Muscle layer of colon (tissue), 2 donors: ENCODE results near the gene CNTNAP5.

Experiments used
- H3K27ac ChIP-seq: one replicate; pipeline ENCODE4 v1.7.0; 2013; ENCODE audit warnings: low read depth, mild to moderate bottlenecking, low read length, moderate library complexity
- H3K27me3 ChIP-seq, 2 donors: one replicate each; pipeline ENCODE4 v1.7.0; 2013; ENCODE audit warnings: low read length in 2 of 2, mild to moderate bottlenecking in 2 of 2; ENCODE audit not compliant: insufficient read depth in 2 of 2, control insufficient read depth in 1 of 2
- H3K36me3 ChIP-seq: one replicate; pipeline ENCODE4 v1.7.0; 2013; ENCODE audit warnings: mild to moderate bottlenecking, low read length; ENCODE audit not compliant: insufficient read depth
- H3K4me1 ChIP-seq: one replicate; pipeline ENCODE4 v1.7.0; 2013; ENCODE audit warnings: mild to moderate bottlenecking, low read length; ENCODE audit not compliant: insufficient read depth
- H3K4me3 ChIP-seq, 2 donors: one replicate each; pipeline ENCODE4 v1.7.0; 2013; ENCODE audit warnings: low read length in 2 of 2, low read depth in 1 of 2, mild to moderate bottlenecking in 1 of 2, moderate library complexity in 1 of 2
- H3K9ac ChIP-seq: one replicate; pipeline ENCODE4 v1.7.0; 2013; ENCODE audit warnings: low read length
- H3K9me3 ChIP-seq: one replicate; pipeline ENCODE4 v1.7.0; 2013; ENCODE audit warnings: mild to moderate bottlenecking, low read length
- donor health status: abdominal sarcoma.
- donor health status: Adenocarcinoma of cecum.

CNTNAP5 gene

GRCh38 chr2:124269348-124269747 lies 244.3 kb downstream of the CNTNAP5 start:
- H3K4me3 ChIP-seq: no peak overlapping the region
- H3K27me3 ChIP-seq: no peaks in the 10 kb centered on the region
- H3K9ac ChIP-seq: no peak overlapping the region
- no peaks in the 10 kb centered on the region for H3K9me3 ChIP-seq
- H3K27ac ChIP-seq: no peak overlapping the region
- H3K36me3 ChIP-seq: no peaks in the 10 kb centered on the region
- no peaks in the 10 kb centered on the region for H3K4me1 ChIP-seq

- no peak overlapping the region for H3K4me3 ChIP-seq
- no peak overlapping the region for H3K27ac ChIP-seq
- no peaks in the 10 kb centered on the region for H3K36me3 ChIP-seq
- no peaks in the 10 kb centered on the region for H3K27me3 ChIP-seq
- no peak overlapping the region for H3K9ac ChIP-seq
- no peaks in the 10 kb centered on the region for H3K4me1 ChIP-seq
- no peaks in the 10 kb centered on the region for H3K9me3 ChIP-seq
These were observed 247.3 kb downstream of the CNTNAP5 start for GRCh38 chr2:124272261-124272841.

GRCh38 chr2:124281541-124281940 lies 256.5 kb downstream of the CNTNAP5 start:
- H3K27ac ChIP-seq: no peak overlapping the region
- no peaks in the 10 kb centered on the region for H3K27me3 ChIP-seq
- no peaks in the 10 kb centered on the region for H3K9me3 ChIP-seq
- H3K9ac ChIP-seq: no peak overlapping the region
- H3K36me3 ChIP-seq: no peaks in the 10 kb centered on the region
- no peak overlapping the region for H3K4me3 ChIP-seq
- no peaks in the 10 kb centered on the region for H3K4me1 ChIP-seq

GRCh38 chr2:124283096-124283495 lies 258.0 kb downstream of the CNTNAP5 start:
- H3K36me3 ChIP-seq: no peaks in the 10 kb centered on the region
- H3K9ac ChIP-seq: no peak overlapping the region
- H3K27me3 ChIP-seq: no peaks in the 10 kb centered on the region
- H3K9me3 ChIP-seq: no peaks in the 10 kb centered on the region
- no peak overlapping the region for H3K27ac ChIP-seq
- no peaks in the 10 kb centered on the region for H3K4me1 ChIP-seq
- no peak overlapping the region for H3K4me3 ChIP-seq

GRCh38 chr2:124286089-124286783 lies 261.1 kb downstream of the CNTNAP5 start:
- no peaks in the 10 kb centered on the region for H3K4me1 ChIP-seq
- H3K36me3 ChIP-seq: no peaks in the 10 kb centered on the region
- no peak overlapping the region for H3K9ac ChIP-seq
- H3K4me3 ChIP-seq: no peak overlapping the region
- no peaks in the 10 kb centered on the region for H3K27me3 ChIP-seq
- H3K27ac ChIP-seq: no peak overlapping the region
- H3K9me3 ChIP-seq: no peaks in the 10 kb centered on the region

GRCh38 chr2:124289060-124289459 lies 264.0 kb downstream of the CNTNAP5 start:
- Histone ChIP-seq H3K9me3 (no peaks in the 10 kb centered on the region), H3K36me3 (no peaks in the 10 kb centered on the region), H3K4me3 (no peak overlapping the region), H3K4me1 (no peaks in the 10 kb centered on the region), H3K9ac (no peak overlapping the region), H3K27ac (no peak overlapping the region), H3K27me3 (no peaks in the 10 kb centered on the region)

- Histone ChIP-seq H3K4me1 (no peaks in the 10 kb centered on the region), H3K36me3 (no peaks in the 10 kb centered on the region)
These were observed 264.5 kb downstream of the CNTNAP5 start for GRCh38 chr2:124289615-124290014.

GRCh38 chr2:124296470-124296869 lies 271.4 kb downstream of the CNTNAP5 start:
- H3K36me3 ChIP-seq: no peaks in the 10 kb centered on the region
- H3K9me3 ChIP-seq: no peaks in the 10 kb centered on the region
- no peaks in the 10 kb centered on the region for H3K4me1 ChIP-seq
- no peak overlapping the region for H3K27ac ChIP-seq
- H3K9ac ChIP-seq: no peak overlapping the region
- H3K4me3 ChIP-seq: no peak overlapping the region
- H3K27me3 ChIP-seq: no peaks in the 10 kb centered on the region

More at GRCh38 chr2:124289615-124290014, 264.5 kb downstream of the CNTNAP5 start:
- Histone ChIP-seq H3K4me3 (no peak overlapping the region), H3K27me3 (no peaks in the 10 kb centered on the region), H3K27ac (no peak overlapping the region), H3K9ac (no peak overlapping the region), H3K9me3 (no peaks in the 10 kb centered on the region)

GRCh38 chr2:124301915-124302314 lies 276.8 kb downstream of the CNTNAP5 start:
- Histone ChIP-seq H3K4me3 (no peak overlapping the region), H3K27ac (no peak overlapping the region), H3K9me3 (no peaks in the 10 kb centered on the region)

DNA sequence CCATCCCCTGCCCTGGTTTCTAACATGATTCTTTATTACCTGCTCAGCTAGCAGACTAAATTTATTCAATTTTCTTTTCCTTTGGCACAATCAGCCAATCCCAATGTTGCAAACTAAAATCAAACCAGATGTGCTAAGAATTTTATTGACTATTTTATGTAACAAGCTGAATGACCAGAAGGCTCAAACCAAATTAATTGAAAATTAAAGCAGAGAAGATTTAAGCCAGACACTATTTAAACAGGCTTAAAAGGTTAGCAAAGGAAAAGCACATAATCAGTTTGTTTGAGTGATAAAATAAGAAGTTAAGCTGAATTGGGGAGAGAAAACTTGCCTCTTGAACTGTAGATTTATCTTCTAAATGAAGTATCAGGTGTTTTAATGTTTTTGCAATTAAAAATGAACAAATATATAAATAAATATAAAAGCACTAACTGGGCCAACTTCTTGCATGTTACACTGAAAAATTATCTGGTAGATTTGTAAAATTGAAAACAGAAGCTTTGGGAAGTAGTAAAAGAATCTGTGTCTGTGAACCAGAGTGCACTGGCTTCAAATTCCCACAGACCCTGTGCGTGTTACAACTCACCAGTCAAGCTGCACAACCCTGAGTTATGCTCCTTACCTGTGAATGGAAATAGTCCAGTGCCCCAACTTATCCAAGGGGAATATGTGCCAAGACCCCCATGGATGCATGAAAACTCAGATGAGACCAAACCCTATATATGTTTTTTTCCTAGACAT lies 283.4 kb downstream of the CNTNAP5 start:
- Histone ChIP-seq H3K27ac (no peak overlapping the region), H3K9ac (no peak overlapping the region), H3K9me3 (no peaks in the 10 kb centered on the region), H3K4me3 (no peak overlapping the region), H3K36me3 (no peaks in the 10 kb centered on the region), H3K4me1 (no peaks in the 10 kb centered on the region), H3K27me3 (no peaks in the 10 kb centered on the region)

More at GRCh38 chr2:124301915-124302314, 276.8 kb downstream of the CNTNAP5 start:
- H3K4me1 ChIP-seq: no peaks in the 10 kb centered on the region
- no peaks in the 10 kb centered on the region for H3K27me3 ChIP-seq
- H3K36me3 ChIP-seq: no peaks in the 10 kb centered on the region
- H3K9ac ChIP-seq: no peak overlapping the region

DNA sequence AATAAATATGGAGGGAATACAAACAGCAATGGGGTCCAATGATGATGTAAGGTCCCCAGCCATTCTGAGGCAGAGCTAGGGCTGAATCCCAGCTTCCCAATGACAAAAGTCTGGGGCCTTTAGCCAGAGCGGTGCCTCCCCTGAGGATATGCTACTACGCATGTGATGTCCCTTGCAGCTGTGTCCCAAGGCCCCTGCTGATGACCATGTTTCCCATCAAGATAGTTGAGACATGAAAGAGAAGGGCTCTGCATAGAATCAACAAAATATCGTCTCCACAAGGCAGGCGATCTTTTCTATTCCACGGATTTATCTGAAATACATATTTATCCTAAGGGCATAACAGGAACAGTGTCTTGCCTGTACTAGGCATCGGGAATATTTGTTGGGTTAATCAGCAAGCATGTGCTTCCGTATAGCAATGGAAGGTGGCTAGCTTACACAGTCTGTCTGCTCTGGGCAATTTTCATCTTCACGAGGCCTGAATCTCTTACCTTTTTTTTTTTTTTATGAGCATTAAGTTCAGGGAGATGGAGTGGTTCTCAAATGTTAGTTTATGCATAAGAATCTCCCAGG lies 284.6 kb downstream of the CNTNAP5 start:
- Histone ChIP-seq H3K27me3 (no peaks in the 10 kb centered on the region), H3K36me3 (no peaks in the 10 kb centered on the region), H3K4me1 (no peaks in the 10 kb centered on the region), H3K27ac (no peak overlapping the region), H3K9ac (no peak overlapping the region), H3K4me3 (no peak overlapping the region), H3K9me3 (no peaks in the 10 kb centered on the region)
